Activated naive CD8-positive, alpha-beta T cell treated with anti-CD3 and anti-CD28 coated beads for 36 hours (primary cell): ENCODE measurements around the gene NT5C1B. TPM values are rescaled to one million over a fixed set of nuclear protein-coding genes. Genes with fewer than 3 reads are reported as not detected.

ENCODE experiments used
- DNase-seq: peaks from one replicate; pipeline ENCODE4 v3.0.0; 2021
- H3K27ac Mint-ChIP-seq: one replicate; pipeline ENCODE4 v1.8.0; 2022; ENCODE audit warnings: mild to moderate bottlenecking, moderate library complexity, mixed read lengths
- H3K27me3 Mint-ChIP-seq: one replicate; pipeline ENCODE4 v1.8.0; 2022; ENCODE audit warnings: mild to moderate bottlenecking, mixed read lengths
- H3K36me3 Mint-ChIP-seq: one replicate; pipeline ENCODE4 v1.8.0; 2021; ENCODE audit warnings: mild to moderate bottlenecking, mixed read lengths
- H3K4me1 Mint-ChIP-seq: one replicate; pipeline ENCODE4 v1.8.0; 2021; ENCODE audit warnings: mixed read lengths
- H3K4me3 Mint-ChIP-seq: one replicate; pipeline ENCODE4 v1.8.0; 2022; ENCODE audit warnings: mild to moderate bottlenecking, moderate library complexity, mixed read lengths
- H3K9me3 Mint-ChIP-seq: one replicate; pipeline ENCODE4 v1.8.0; 2022; ENCODE audit warnings: mixed read lengths
- total RNA-seq, 2 experiments: library from RNA; stranded (reverse); gene quantifications; one replicate each; pipeline ENCODE4 v1.2.3, GENCODE V29; 2021

NT5C1B gene
- total RNA-seq, 2 experiments from 2014 or later: not detected

DNA sequence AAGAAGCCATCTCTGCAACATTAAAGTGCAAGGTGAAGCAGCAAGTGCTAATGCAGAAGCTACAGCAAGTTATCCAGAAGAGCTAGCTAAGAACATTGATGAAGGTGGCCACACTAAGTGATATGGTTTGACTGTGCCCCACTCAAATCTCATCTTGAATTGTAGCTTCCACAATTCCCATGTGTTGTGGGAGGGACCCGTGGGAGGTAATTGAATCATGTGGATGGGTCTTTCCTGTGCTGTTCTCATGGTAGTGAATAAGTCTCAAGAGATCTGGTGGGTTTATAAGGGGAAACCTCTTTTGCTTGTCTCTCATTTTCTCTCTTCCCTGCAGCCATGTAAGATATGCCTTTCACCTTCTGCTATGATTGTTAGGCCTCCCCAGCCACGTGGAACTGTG is 40.3 kb downstream of the NT5C1B start:
- peaks cover 53% of the 10 kb centered on the region for H3K4me1 Mint-ChIP-seq
- H3K27me3 Mint-ChIP-seq: no peaks in the 10 kb centered on the region
- no peak overlapping the region for H3K27ac Mint-ChIP-seq
- DNase-seq: no peak
- no peak overlapping the region for H3K4me3 Mint-ChIP-seq
- peaks cover 2% of the 10 kb centered on the region for H3K9me3 Mint-ChIP-seq
- peaks cover 31% of the 10 kb centered on the region for H3K36me3 Mint-ChIP-seq

DNA sequence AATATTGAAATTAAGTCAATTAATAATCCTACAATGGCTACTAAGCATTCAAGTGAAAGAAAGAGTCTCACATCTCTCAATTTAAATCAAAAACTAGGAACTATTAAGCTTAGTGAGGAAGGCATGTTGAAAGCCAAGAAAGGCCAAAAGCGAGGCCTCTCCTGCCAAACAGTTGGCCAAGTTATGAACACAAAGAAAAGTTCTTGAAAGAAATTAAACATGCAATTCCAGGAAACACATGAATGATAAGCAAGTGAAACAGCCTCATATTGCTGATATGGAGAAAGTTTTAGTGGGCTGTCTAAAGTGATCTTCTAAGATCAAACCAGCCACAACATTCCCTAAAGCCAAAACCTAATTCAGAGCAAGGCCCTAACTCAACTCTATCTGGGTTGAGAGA is 40.7 kb downstream of the NT5C1B start:
- peaks cover 28% of the 10 kb centered on the region for H3K36me3 Mint-ChIP-seq
- no peak overlapping the region for H3K4me3 Mint-ChIP-seq
- peaks cover 2% of the 10 kb centered on the region for H3K9me3 Mint-ChIP-seq
- H3K4me1 Mint-ChIP-seq: peaks cover 50% of the 10 kb centered on the region
- no peaks in the 10 kb centered on the region for H3K27me3 Mint-ChIP-seq
- no peak overlapping the region for H3K27ac Mint-ChIP-seq
- DNase-seq: no peak

DNA sequence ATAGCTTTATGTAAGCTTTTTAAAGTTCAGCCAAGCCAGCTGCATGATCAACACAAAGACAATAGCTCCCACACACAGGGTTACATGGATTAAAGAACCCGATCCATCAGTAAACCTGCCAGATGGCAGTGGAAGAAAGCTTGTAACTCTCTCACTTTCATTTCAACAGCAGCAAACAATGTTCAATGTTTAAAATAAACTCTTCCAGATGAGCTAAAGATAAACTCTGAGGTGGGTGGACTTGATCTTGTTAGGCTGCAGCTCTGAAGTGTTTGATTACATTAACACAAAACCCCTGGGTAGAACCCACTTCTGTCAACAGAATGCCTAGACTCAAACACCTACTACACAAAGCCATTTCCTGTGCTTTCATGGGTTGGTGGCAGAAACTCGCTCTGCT is 42.8 kb downstream of the NT5C1B start:
- Mint-ChIP-seq H3K27ac (no peak overlapping the region), H3K4me3 (peak overlapping the region; percentile 22), H3K27me3 (no peaks in the 10 kb centered on the region), H3K4me1 (peaks cover 33% of the 10 kb centered on the region), H3K9me3 (peaks cover 2% of the 10 kb centered on the region), H3K36me3 (peaks cover 17% of the 10 kb centered on the region)
- no peak for DNase-seq

DNA sequence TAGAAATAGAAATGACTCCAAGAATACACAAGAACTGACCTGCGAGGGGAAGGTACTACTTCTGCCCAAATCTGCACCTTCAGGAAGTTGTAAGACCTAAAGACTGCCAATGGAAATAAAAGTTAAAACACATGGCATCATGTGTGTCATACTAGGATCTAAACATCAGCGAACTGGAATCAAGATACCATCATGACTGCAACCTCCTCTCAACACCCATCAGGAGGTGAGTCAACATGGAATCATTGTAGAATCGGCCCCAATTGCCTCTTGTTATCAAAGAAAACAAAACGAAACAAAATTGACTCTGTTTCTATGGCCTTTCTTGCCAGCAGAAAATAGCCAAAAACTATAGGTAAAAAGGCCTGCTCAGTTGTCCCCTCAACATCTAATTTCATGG is 44.0 kb downstream of the NT5C1B start:
- H3K4me1 Mint-ChIP-seq: peaks cover 28% of the 10 kb centered on the region
- H3K9me3 Mint-ChIP-seq: peaks cover 6% of the 10 kb centered on the region
- no peak overlapping the region for H3K4me3 Mint-ChIP-seq
- DNase-seq: no peak
- peaks cover 21% of the 10 kb centered on the region for H3K36me3 Mint-ChIP-seq
- no peak overlapping the region for H3K27ac Mint-ChIP-seq
- no peaks in the 10 kb centered on the region for H3K27me3 Mint-ChIP-seq

DNA sequence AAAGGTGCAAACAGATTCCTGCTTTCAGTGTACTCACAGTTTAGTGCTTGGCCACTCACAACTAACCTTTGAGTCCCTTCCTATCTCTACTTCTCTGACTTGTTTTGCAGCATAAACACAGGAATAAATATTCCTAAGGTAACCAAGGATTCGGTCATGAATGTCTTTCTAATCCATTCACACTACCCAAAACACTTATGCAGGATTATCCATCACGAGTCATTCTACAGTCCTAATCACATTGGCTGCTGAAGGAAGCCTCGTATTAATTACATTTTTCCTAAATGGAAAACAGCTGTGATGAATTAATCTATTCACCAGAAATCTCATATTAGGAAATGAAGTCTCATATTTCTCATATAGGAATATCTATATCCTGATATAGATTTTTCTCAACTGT is 45.2 kb downstream of the NT5C1B start:
- Mint-ChIP-seq H3K27me3 (no peaks in the 10 kb centered on the region), H3K4me1 (peaks cover 26% of the 10 kb centered on the region), H3K9me3 (peaks cover 6% of the 10 kb centered on the region), H3K4me3 (no peak overlapping the region), H3K27ac (no peak overlapping the region), H3K36me3 (peaks cover 16% of the 10 kb centered on the region)
- no peak for DNase-seq

DNA sequence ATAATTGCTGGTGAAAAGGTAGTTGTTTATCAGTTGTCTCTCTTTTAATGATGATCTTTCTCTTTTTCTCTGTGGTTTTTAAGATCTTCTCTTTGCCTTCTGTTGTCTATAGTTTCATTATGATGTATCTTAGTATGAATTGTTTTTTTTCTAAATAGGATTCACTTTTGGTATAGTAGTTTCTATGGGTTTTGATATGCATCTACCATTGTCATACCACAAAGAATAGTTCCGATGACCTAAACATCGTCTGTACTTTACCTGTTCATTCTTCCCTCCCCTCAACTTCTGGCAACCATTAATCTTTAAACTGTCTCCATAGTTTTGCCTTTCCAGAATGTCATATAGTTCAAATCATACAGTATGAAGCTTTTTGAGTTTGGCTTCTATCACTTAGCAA is 48.5 kb downstream of the NT5C1B start:
- H3K4me1 Mint-ChIP-seq: peaks cover 6% of the 10 kb centered on the region
- H3K4me3 Mint-ChIP-seq: no peak overlapping the region
- no peak for DNase-seq
- no peaks in the 10 kb centered on the region for H3K27me3 Mint-ChIP-seq
- peaks cover 6% of the 10 kb centered on the region for H3K9me3 Mint-ChIP-seq
- no peak overlapping the region for H3K27ac Mint-ChIP-seq
- peaks cover 10% of the 10 kb centered on the region for H3K36me3 Mint-ChIP-seq

DNA sequence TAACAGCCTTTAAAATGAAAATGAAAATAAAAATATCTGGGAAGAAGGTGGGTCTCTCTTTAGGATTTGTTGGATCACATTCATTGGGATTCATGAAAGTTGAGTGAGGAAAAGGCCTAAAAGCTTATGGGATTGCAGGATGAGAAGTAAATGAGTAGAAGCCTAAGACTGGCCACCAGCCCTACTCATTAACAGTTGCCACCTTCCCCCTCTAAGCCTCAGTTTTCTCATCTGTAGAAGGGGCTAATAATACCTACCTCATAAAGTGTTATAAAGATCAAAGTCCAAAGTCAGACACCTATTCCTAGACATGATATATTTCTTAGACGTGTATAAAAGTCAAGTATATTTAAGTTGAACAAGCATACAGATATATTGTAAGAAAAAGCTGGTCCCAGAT is 52.7 kb downstream of the NT5C1B start:
- Mint-ChIP-seq H3K4me1 (no peaks in the 10 kb centered on the region), H3K27ac (no peak overlapping the region), H3K4me3 (no peak overlapping the region), H3K27me3 (no peaks in the 10 kb centered on the region), H3K36me3 (peaks cover 5% of the 10 kb centered on the region), H3K9me3 (peaks cover 4% of the 10 kb centered on the region)
- no peak for DNase-seq

DNA sequence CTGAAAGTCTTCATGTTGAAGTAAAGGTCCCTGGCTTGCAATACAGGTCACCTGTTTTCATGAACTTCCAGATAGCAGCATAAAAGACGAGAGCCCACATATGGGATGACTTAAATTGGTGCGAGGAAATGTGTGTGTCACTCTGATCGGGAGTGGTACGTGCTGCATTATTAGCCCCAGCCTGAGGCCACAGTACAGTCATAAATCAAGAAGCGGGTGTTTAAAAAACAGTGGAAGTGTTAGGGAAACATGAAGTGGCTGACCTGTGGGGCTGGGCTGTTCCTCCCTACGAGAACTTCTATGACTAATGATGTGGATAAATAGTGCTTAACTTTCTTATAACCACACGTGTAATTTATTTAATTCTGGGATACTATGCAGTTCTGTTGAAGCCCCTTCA is 53.3 kb downstream of the NT5C1B start:
- DNase-seq: no peak
- Mint-ChIP-seq H3K27me3 (no peaks in the 10 kb centered on the region), H3K36me3 (peaks cover 4% of the 10 kb centered on the region), H3K27ac (no peak overlapping the region), H3K9me3 (peaks cover 4% of the 10 kb centered on the region), H3K4me3 (no peak overlapping the region), H3K4me1 (no peaks in the 10 kb centered on the region)

DNA sequence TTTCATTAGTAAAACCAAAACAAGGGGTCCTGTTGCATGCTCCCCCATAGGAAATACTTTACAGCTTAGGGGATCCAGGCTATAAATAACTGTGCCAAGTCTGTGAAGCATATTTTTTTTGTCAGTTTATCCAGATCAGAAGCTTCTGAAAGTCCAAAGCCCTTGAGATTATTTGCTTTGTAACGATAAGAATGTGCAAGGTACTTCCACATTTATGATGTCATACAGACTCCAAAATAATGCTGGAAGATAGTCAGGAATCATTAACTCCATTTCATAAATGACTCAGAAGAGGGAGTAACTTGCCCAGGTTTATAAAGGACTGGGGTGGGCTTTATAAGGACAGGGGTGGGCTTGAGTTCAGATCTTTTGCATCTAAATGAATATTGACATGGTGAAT is 58.2 kb downstream of the NT5C1B start:
- Mint-ChIP-seq H3K9me3 (no peaks in the 10 kb centered on the region), H3K4me1 (no peaks in the 10 kb centered on the region), H3K27ac (no peak overlapping the region), H3K36me3 (no peaks in the 10 kb centered on the region), H3K4me3 (no peak overlapping the region), H3K27me3 (no peaks in the 10 kb centered on the region)
- DNase-seq: no peak

DNA sequence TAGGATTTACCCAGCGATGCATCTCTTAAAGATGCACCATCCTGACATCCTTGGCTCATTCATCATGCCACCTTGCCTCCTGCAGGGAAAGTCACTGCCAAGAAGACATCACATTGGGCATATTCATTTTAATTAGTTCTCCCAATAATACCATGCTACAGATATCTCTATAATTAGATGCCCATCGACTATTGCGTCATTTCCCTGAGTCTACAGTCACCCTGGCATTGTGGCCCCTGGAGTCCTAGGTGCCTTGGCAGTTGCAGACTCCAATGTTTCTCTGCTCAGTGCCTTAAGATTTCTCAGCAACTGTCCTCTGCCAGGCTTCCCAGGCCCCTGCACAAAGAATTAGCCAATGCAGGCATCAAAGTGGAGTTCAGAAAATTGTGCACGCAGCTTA is 61.5 kb downstream of the NT5C1B start:
- H3K27ac Mint-ChIP-seq: no peak overlapping the region
- no peaks in the 10 kb centered on the region for H3K36me3 Mint-ChIP-seq
- no peak overlapping the region for H3K4me3 Mint-ChIP-seq

DNA sequence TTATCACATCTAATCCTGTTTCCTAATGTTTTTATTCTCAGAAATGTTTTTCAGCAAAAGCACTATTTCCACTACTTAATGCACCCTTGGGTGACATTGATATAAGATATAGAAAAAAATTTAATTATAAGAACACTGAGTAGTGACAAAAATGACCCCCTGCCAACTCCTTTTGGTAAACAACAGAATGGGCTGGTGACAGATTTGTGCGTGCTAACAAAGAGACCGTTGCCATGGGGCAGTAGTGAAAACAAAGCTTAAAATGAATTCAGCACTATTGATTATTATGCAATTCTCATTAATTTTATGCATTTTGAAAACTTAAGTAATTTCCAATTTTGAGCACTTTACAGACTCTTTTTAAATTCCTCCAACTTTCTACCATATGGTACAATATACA is 62.0 kb downstream of the NT5C1B start:
- Mint-ChIP-seq H3K27ac (no peak overlapping the region), H3K9me3 (no peaks in the 10 kb centered on the region), H3K4me3 (no peak overlapping the region), H3K27me3 (no peaks in the 10 kb centered on the region), H3K4me1 (no peaks in the 10 kb centered on the region), H3K36me3 (no peaks in the 10 kb centered on the region)
- no peak for DNase-seq

More for the DNA sequence above, 61.5 kb downstream of the NT5C1B start:
- Mint-ChIP-seq H3K4me1 (no peaks in the 10 kb centered on the region), H3K27me3 (no peaks in the 10 kb centered on the region), H3K9me3 (no peaks in the 10 kb centered on the region)
- DNase-seq: no peak

DNA sequence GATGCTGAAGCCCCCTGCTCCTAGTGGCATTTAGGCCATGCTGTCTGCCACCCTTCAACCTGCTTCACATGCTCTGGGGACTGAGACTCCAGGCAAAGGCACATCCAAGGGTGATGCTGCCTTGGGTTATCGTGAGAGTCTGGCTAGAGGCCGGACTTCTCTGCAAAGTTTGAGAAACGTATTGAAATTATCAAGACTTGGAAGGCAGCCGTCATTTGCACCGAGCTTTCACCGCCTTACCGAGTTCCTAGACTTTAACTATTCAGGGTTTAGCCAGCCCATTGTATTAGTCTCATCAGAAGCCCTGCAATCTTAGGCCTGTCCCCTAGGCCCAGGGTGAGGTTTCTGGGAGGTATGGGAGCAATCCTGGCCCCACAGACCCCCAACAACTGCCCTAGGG is 62.9 kb downstream of the NT5C1B start:
- DNase-seq: no peak
- Mint-ChIP-seq H3K27me3 (no peaks in the 10 kb centered on the region), H3K4me1 (no peaks in the 10 kb centered on the region), H3K36me3 (no peaks in the 10 kb centered on the region), H3K27ac (no peak overlapping the region), H3K9me3 (no peaks in the 10 kb centered on the region), H3K4me3 (no peak overlapping the region)

DNA sequence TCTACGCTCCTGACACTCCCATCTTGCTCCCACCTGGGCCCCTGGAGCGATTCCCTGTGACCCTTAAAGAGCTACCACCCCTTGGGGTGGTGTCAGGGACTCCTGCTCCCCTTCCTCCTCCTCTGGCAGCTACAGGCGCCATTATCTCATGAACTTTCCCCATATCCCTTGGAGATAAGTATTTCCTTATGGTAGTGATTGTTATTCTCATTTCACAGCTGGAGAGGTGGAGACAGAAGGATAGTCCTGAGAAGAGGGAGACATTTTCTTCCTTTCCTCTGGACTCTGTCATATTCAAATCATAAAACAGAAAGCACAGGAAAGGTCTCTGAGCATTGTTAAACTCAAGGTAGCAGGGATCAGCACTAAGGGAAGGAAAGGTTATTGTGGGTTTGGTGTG is 63.5 kb downstream of the NT5C1B start:
- no peak for DNase-seq
- Mint-ChIP-seq H3K36me3 (no peaks in the 10 kb centered on the region), H3K9me3 (no peaks in the 10 kb centered on the region), H3K4me1 (no peaks in the 10 kb centered on the region), H3K4me3 (no peak overlapping the region), H3K27me3 (no peaks in the 10 kb centered on the region), H3K27ac (no peak overlapping the region)

DNA sequence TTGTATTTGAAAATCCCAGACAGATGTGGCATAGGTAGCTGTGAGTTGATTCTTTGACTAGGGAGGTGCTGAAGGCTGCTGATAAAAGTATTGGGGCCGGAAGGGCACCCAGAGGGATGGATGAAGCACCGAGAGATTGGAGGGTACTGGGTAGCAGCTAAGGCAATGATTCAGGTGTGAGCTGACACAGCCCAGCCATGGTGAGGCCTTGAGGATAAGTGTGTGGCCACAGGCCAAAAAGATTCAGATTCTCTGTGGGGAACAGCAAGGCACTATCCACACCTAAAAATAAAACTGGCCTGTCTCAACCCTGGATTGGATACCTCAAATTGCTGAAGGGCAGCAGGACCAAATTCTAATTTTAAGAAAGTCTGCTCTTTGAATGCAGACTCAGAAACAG is 64.1 kb downstream of the NT5C1B start:
- H3K4me1 Mint-ChIP-seq: no peaks in the 10 kb centered on the region
- no peaks in the 10 kb centered on the region for H3K36me3 Mint-ChIP-seq
- DNase-seq: no peak
- H3K27ac Mint-ChIP-seq: no peak overlapping the region
- H3K9me3 Mint-ChIP-seq: no peaks in the 10 kb centered on the region
- H3K4me3 Mint-ChIP-seq: no peak overlapping the region
- peaks cover 3% of the 10 kb centered on the region for H3K27me3 Mint-ChIP-seq

DNA sequence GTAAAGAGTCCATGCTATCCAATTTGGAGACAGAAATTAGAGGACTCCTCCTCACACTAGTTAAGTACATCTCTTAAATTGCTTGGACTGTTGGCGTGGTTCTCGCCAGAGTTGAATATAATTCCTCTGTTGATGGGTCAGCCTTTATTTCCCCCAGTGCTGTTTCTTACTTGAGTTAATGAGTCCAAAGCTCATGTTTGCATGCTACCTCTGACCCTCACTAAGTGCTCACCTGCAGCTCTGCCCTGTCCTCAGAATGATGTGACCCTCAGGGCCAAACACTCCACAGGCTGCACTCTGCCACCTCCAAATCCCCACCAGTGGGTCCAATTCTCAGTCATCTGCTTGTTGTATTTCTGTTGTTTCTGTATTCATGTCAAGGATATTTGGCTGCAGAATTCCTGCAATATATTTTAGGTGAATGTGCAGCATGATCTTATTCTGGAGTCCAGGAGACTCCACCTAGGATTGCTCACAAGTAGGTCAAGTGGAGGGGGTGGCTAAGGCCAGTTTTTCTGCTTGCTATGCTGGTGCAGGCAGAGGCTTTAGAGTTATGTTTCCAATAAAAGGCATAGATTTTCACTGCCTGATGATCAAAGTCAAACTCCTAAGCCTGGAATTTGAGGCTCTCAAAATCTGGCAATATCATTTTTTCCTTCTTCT is 66.8 kb downstream of the NT5C1B start:
- no peak overlapping the region for H3K4me3 Mint-ChIP-seq
- DNase-seq: no peak
- H3K4me1 Mint-ChIP-seq: no peaks in the 10 kb centered on the region
- no peaks in the 10 kb centered on the region for H3K9me3 Mint-ChIP-seq
- H3K27ac Mint-ChIP-seq: no peak overlapping the region
- peaks cover 20% of the 10 kb centered on the region for H3K27me3 Mint-ChIP-seq
- no peaks in the 10 kb centered on the region for H3K36me3 Mint-ChIP-seq

DNA sequence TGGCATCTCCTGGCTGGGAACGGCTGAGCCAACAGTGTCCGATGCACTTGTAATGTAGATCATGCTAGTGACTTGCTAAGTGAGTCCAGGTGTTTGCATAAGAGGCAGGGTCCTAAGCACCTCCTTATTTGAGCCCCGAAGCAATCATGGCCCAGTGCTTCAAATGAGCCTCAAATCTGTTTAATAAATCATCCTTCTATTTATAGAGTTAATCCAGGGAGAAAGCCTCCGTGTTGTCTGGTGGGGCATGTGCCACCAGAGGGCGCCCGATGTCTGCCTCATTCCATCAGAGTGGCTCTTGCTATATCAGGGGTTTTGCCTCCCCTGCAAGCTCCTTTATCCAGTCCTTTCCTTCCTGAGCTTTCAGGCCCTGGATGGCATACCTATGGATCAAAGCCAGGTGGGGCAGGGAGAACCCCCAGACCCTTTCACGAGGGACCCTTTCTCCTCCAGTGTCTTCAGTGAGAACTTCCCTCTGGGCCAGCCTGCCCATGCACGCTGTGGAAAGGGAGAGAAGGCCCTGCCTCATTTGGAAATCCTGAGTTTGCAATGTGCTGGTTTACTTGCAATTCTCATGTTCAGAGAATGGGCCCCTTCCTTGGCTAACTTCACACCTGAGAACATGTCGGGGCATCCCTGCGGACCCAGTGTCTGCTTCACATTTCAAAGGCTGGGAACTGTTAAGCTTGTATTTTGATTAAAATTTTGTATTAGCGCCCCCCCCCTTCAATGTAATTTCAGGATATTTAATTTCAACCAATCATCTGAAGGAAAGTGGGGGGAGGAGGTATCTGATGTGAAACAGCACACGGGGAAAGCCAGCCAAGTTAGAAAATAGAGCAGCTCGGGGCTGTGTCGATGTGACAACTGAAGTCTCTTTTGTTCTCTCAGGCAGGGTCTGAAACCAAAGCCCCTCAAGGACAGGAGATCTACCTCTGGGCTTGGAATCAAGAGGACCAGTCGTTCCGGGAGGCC is 68.6 kb downstream of the NT5C1B start:
- Mint-ChIP-seq H3K4me3 (no peak overlapping the region), H3K9me3 (no peaks in the 10 kb centered on the region), H3K27ac (no peak overlapping the region), H3K4me1 (no peaks in the 10 kb centered on the region), H3K27me3 (peaks cover 24% of the 10 kb centered on the region), H3K36me3 (no peaks in the 10 kb centered on the region)
- DNase-seq: peak; percentile 58
